RKO (cell line): ENCODE measurements around the gene LDAH.

Source experiments
- DNase-seq: peaks from one replicate; pipeline ENCODE4 v3.0.0-alpha.2; 2016; ENCODE audit warnings: low spot score

LDAH gene

DNA sequence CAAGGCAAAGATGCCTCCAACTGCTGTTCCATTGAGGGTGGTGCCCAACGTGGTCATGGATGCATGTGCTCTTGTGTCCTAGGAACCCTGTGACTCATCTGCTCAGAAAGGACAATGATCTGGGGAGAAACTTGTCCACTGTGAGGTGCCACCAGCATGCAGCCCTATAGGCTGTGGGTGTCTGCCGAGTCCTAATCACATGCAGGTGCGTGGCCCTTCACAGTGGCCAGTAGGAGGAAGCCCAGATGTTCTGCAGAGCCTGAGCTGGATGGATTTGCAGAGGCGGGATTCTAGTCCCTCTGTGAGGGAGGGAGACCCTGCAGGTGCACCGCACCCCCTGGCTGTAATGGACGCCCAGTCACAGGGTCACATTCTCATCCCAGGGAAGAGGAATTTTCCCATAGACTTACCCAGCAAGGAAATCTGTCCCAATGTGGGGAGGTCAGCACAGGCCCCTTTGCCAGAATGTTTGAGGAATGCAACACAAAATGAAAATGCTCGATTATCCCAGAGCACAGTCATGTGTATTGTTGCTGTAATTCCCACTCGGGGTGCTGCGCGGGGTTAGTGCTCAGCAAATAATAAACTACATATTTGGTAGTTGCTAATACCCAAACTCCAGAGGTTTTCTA lies 142.0 kb downstream of the LDAH start:
- DNase-seq: no peak

DNA sequence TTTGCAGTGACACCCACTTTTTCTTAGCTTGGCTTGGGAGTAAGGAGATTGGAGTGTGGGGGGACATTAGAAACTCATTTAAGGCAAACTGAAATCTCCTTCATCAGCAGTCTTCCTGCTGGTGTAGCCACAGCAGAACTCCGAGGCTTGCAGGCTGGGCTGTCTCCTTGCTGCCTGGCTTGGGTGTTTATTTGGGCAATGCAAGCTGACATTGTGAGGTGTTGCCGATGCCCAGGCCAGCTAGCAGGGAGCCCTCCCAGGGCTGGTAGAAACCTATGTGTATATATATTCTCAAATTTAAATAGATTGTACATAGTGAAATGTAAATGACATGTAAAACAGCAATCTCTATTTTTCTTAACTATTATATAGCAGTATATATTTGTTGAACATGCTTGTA lies 144.1 kb downstream of the LDAH start:
- no peak for DNase-seq

DNA sequence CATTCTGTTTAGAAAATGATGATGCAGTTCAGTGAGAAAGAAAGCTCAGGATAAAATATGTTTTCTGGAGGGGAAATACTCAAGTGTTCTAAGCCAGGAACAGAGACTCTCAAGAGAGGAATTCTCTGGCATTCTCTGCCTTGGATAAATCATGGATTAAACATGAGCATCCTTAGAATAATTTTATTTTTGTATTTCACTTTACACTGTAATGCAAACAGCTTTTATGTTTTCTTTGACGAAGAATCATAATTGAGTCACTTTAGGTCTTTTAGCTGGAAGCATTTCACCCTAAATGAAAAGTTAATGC lies 144.9 kb downstream of the LDAH start:
- no peak for DNase-seq

DNA sequence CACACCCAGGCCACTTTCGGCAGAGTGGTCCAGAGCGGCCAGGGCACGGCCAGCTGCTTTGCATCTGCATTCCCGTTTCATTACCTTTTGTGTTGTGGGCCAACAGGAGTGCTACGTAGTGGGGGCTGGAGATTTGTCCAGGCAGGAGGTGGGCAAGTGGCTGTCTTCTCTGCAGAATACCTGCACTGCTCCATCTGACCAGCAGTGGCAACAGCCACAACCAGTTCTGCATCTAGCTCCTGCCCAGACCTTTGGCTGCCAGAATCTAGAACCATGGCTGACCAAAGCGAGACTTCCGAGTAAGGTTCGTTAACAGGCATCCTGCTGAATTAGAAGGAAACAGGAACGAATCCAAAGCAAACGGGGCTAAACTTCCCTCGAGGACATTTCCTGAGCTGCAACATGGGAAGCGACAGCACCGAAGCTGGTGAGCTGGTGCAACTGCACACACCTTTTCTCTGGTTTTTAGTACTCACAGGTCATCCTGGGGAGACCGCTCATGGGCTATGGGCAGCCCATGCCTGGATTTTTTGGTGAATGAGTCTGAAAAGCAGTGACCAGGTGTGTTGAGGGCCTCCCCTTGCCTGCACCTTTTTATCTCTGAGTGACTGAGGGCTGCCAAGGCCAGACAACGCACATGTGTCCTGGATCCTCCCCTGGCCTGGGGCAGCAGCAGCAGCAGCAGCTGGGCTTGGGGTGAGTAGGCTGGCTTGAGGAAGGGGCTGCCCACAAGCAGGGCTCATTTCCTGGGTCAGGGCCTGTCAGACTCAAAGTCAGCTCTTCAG lies 145.4 kb downstream of the LDAH start:
- peak; percentile 14 for DNase-seq

DNA sequence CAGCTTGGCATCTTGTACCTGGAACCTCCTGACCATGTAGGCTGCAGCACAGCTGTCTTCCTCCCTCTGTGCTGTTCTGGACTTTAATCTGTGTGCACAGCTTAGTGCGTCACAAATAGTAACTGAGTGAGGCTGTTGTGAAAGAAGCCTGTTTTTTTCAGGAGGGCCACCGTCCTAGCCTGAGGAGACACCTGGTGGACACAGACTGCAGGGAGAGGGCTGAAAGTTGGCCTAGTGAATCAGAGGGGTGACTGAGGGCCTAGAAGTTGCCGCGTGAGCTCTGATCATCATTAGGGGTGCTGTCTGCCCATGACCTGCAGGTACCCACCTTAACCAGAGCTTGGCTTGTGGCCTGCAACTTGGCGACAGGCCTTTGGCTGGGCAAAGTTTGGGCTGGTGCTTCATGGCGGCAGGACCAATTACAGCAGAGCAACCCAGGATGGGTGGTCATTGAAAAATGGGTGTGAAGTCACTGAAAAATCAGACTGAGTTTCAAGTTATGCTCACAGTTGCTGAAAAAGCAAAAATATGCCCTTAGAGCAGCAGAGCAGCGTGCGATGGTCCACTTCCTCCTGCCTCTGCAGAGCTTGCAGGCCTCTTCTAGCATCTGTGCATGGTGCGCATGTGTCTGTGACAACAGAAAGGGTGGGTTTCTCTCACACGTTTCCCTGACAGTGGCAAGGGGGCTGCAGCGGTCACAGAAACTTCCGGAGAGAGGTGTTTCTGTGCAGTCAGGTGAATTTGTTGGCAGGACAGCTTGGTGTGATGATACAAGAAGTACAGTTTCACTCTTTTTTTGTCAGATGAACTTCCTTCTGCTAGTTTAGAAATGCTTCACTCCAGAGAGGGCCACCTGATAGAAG lies 146.3 kb downstream of the LDAH start:
- DNase-seq: peak; percentile 28

DNA sequence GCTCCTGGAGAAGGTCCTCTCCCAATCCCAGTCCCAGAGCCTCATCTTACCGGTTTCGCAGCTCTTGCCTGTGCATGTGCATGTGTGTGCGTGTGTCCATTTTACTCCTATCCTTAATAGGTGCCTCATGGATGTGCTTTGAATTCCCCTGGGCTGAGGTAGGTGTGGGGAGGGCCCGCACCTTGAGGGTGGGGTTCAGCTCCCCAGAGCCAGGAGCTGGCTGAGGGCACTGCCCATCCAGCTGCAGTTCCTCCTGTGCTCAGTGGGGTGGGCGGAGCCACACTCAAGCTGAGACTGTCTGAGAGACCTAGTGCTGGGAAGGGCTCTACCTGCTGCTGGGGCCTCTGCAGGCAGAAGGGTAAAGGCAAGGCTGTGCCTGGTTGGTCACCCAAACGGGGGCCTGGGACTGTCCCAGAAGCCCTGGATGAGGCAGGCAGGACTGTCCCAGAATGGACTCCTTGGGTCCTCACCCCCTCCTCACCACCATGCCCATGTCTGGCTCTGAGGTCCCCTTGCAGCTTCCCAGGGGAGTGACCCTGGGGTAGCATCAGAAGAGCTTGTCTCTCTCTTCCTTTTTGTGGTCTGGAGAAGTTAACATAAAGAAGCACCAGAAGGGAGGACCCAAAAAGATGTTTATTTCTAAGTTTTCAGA lies 147.1 kb downstream of the LDAH start:
- no peak for DNase-seq

DNA sequence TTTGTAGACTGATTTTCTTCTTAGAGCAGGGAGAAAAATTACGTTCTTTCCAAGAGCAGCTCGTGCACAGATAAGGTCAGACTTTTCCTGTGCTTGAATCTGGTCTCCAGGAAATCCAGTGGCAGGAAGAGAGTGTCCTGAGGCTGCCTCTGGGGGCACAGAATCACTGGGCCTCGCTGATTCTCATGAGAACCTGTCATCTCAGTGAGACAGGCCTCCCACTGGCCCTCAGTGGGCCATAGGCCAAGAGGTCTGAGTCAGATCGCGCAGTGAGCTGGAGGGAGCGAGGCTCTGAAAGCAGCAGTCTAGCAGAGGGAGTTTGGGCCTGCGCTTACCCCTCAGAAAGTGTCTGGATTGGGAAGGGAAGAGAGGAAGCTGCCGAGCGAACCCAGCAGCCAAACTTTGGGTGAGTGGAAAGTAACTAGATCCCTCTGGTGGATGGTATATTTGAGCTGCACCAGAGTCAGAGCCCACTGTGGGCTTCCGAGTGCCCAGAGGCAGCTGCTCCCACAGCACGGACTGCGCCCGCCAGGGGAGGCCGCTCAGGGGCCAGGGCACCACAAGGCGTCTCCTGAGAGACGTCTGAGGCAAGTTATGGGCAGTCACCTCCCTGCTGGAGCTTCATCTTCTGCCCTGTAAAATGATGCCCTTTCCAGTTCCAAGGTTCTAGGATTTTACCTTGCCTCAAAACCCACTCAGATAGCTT lies 147.8 kb downstream of the LDAH start:
- DNase-seq: peak; percentile 84

DNA sequence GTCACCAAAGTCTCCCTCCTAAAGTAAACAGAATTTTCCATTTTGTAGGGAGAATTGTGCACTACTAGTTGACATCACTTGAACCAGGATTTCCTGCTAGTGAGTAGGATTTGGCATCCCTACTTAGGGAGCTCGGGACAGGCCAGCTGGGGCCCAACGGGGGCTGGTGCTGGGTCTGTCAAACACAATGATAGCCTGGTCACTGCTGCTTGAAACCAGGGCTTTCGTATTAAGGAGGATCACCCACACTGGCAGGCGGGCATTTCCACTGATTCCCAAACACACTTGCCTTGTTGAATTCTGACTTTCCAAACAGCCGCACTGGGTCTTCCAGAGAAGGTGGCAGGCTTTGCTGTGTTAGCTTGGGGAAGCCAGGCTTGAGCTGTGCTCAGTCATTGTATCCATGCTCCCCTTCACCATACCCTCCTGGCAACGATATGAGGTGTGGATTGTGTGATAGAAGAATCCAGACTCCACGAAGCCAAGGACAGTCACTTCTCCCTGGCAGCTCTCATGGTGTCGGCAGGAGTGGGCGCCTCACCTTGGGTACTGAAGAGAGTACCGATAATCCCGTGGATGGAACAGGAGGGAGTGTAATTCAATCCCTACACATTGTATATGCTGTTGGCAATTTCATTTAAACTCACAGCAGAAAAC lies 148.5 kb downstream of the LDAH start:
- no peak for DNase-seq

DNA sequence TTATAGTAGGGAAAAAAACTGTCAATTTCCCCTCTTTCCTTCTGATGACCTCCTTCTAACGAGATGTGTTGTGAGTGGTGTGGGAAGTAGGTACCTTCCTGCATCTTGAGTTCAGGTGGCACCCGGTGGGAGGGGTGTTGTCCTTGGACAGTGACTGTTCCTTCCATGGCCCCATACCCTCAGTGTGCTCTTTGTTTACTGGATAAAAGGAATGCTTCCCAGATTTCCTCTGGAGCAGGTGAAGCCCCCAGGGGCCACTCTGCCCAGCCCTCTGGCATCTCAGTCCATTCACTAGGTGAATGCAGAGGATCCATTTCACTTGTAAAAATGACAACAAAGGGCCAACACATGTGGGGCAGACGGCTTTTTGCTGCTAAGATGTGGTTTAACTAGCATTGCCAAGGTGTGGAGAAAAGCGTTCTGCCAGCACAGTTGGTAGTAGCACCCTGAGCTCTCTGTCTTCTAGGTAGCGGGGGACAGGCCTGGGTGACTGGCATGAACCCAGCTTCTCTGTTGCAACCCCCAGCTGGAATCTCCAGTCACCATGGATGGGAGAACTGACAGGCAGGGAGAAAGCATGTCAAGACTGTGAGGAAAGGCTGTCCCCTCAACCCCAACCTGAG lies 149.1 kb downstream of the LDAH start:
- no peak for DNase-seq

DNA sequence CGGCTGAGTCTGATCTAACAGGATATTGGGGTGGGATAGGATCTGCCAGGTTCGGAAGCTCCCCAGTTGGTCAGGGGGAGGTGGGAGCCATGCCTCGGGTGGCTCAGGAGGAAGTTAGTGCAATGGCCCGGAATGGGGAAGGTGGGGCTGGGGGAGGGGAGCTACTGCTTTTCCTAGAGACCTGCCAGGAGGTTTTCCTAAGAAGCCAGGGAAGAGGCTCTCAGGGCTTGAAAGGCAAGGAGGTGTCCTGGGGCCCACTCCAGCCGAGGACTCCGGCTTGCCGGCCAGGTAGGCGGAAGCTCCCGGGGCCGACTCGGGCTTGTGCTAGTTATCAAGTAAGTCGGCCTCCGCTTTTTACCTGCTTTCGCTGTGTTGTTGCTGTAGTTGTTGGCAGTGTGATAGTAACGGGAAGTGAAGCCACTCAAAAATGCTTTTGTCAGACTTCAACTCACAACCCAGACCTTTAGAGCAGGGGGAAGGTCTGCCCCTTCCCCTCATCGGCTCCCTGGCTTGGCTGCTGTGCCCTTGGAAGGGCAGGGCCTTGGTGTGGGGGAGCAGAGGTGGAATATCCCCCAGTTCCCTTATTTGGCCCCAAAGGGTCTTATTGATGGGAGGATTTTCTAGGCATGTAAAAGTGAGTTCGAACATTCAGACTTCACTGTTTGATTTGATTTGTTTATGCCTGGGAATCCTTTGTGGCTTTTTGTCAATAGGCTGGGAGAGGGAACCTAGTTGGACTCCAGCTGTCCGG lies 150.5 kb downstream of the LDAH start:
- DNase-seq: no peak

DNA sequence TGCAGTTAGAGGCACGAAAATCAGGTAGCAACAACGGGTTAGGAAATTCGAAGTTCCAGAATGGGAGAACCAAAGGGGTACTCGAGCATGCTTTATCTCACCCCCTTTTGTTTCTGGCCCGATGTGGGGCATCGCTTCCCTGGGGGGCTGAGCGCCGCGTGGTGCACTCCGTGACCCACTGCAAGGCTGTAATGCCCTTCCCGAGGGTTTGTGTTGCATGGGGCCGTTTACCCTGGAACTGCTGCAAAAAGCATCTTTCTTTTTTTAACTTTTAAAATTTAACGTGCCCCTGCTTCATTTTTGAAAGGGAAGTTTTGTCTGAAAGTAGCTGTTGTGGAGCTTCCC lies 151.2 kb downstream of the LDAH start:
- no peak for DNase-seq

DNA sequence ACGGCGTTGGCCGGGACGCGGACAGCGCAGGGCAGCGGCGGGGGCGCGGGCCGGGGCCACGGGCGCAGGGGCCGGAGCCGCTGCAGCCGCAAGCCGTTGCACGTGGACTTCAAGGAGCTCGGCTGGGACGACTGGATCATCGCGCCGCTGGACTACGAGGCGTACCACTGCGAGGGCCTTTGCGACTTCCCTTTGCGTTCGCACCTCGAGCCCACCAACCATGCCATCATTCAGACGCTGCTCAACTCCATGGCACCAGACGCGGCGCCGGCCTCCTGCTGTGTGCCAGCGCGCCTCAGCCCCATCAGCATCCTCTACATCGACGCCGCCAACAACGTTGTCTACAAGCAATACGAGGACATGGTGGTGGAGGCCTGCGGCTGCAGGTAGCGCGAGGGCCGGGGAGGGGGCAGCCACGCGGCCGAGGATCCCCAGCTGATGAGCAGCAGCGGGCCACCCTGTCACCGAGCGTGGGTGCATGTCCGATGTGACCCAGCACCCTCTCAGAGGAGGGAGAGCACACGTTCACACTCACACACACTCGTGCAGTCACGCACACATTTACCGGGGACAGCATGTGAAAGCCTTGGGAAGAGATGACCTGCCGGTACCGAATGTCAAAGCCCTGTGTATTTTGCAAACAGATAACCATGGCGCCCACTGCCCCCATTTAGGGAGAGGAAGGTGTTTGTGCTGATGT lies 151.7 kb downstream of the LDAH start:
- no peak for DNase-seq

DNA sequence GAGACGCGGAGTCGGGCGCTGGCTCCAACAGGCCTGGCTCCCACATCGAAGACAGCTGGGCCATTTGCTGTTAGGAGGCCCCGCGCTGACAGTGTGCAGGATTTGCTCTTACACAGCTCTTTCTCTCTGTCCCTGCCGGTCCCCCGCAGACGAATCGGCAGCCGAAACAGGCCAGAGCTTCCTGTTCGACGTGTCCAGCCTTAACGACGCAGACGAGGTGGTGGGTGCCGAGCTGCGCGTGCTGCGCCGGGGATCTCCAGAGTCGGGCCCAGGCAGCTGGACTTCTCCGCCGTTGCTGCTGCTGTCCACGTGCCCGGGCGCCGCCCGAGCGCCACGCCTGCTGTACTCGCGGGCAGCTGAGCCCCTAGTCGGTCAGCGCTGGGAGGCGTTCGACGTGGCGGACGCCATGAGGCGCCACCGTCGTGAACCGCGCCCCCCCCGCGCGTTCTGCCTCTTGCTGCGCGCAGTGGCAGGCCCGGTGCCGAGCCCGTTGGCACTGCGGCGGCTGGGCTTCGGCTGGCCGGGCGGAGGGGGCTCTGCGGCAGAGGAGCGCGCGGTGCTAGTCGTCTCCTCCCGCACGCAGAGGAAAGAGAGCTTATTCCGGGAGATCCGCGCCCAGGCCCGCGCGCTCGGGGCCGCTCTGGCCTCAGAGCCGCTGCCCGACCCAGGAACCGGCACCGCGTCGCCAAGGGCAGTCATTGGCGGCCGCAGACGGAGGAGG lies 152.4 kb downstream of the LDAH start:
- no peak for DNase-seq

DNA sequence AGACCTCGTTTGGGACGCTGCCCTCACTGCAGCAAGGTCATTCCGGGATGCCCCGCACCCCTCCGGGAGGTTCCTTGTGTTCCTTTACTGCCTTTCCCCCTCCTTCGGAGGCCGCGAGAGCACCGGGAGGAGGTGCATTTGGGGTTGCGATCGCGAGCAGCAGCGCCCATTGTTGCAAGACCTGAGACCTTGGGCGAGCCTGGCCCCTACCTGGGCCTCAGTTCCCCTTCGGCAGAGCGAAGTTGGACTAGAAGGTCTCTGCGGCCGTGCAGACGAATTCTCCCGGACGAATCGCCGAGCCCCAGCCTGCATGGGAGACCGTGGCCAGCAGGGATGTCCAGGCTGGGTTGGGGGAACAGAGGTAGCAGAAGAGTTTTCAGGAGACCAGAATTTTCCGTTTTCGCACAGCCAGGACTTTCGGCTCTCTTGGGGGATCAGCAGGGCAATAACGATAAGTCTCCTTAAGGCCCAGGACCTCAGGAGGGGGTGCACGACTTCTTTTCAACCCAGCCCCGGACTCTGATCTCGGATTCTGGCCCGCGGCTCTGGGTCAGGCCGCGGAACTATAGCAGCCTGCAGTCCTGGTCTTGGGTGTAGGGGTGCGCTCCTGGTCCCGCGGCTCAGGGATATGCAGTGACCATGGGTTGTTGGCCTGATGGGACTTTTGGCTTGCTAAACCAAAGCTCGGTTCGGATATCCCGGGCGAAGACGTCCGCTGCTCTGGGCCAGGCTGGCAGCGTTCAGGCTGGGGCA lies 153.2 kb downstream of the LDAH start:
- DNase-seq: no peak

DNA sequence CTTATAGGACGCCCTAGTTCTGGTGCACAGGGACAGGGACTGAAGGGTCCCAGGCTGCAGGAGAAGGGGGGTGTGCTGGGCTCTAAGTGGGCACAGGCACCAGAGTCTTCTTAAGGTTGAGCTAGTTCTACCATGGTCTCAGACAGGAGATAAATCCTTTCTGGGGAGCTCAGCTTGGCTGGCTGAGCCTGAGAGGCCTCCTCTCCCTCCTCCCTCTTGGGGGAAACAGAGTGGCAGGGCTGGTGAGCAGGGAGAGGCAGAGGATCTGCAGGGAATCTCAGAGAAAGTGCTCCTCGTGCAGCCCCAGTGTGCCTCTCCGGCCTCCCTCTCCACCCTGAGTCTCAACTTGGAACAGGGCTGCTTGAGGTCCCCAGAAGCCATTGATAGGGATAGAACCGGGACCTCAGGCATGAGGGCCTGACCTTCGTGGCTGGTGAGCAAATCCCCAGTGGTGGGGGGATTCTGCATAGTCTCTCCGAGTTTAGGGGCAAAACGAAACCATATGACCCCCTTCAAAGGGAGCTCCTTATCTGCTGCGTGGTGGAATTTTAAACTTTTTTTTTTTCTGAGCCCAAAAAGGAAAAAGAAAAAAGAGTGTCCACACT lies 153.9 kb downstream of the LDAH start:
- no peak for DNase-seq

DNA sequence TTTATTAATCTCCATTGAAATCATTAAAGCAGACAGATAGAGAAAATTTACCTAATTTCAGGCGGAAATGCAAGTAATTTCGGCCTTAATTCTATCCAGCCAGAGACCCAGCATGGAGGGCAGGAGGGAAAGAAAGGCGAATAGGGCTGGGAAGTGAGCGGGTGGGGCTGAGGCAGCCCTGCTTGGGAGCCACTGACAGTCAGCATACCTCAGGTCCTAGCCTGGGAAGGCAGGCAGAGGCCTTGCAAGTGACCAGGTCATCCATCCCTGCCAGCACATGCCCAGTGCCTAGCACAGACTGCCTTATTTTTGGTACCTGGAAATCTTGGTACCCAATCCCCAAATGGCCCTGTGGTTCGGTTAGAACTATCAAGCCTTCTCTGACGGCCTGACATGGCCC lies 154.4 kb downstream of the LDAH start:
- no peak for DNase-seq

DNA sequence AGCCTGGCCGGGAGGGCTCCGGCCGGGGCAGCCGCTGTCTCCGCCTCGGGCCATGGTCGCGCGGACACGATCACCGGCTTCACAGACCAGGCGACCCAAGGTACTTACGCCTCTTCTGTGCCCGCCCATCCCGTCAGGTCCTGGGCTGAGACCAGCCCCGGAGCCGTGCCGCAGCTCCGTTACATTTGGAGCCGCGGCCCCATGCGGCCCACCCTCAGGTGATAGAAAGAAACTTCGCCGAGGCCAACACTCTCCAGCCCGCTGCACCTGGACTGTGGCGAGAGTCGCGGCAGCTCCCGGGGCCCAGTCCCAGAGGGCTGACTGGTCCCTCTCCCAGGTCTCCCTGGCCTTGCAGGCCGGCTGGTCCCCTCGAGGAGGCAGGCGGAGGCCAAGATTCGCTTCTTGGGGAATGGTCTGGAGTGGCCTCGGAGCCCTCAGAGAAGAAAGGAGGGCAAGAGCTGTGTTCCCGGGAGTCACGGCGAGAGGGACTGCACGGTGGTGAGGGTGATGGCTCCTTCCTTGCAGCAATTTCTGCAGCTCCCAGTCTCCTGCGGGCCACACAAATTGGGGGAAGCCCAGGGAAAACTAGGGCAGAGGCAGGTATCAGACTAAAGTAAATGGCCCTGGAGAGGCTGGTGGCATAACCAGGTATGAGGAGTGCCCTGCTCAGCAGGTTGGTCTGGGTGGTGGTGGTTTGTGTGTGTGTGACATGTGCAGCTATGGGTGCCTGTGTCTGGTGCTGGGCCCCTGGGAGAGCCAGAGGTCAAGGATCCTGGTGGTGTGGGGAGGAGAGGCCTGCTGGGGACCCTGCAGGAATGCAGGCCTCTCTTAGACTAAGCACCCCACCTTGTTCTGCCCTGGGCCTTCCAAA lies 155.1 kb downstream of the LDAH start:
- DNase-seq: no peak
